Cardiac muscle cell (in vitro differentiated cells and primary cell): ENCODE measurements around the gene APOBEC2. TPM values are rescaled to one million over a fixed set of nuclear protein-coding genes. Genes with fewer than 3 reads are reported as not detected.

Source experiments
- DNase-seq, 2 donors: peaks; one replicate each; pipeline versions ENCODE4 v3.0.0 to v3.0.0-alpha.2; 2010 to 2017; ENCODE audit warnings: low read depth in 1 of 2, low spot score in 1 of 2
- H3K27ac ChIP-seq: fragments of 200-600 bp; sonication (generic); 2 replicates; pipeline ENCODE4 v1.5.1; 2016
- H3K27me3 ChIP-seq: fragments of 200-600 bp; sonication (generic); 2 replicates; pipeline ENCODE4 v1.6.0; 2016; ENCODE audit warnings: control low read depth
- H3K36me3 ChIP-seq: fragments of 200-600 bp; sonication (generic); 2 replicates; pipeline ENCODE4 v1.5.1; 2016; ENCODE audit warnings: control low read depth
- H3K4me1 ChIP-seq: fragments of 200-600 bp; sonication (generic); 2 replicates; pipeline ENCODE4 v1.8.1; 2017; ENCODE audit warnings: low read depth, mild to moderate bottlenecking, mixed run types
- H3K4me3 ChIP-seq: fragments of 200-600 bp; sonication (generic); 2 replicates; pipeline ENCODE4 v1.5.1; 2016; ENCODE audit warnings: mild to moderate bottlenecking
- H3K9me3 ChIP-seq: fragments of 200-600 bp; sonication (generic); 2 replicates; pipeline ENCODE4 v1.5.1; 2017; ENCODE audit warnings: low read depth, mild to moderate bottlenecking, control low read depth
- CTCF ChIP-seq: IDR thresholded peaks from 2 replicates; pipeline ENCODE4 v1.5.1; 2012; ENCODE audit warnings: low read depth, mild to moderate bottlenecking, low read length
- polyA plus RNA-seq: library from polyadenylated mRNA; unstranded; fragments of >200 nt; fragmentation: Nextera tagmentation; extraction: Ambion mirVana; gene quantifications from 2 replicates; pipeline ENCODE4 v1.2.1, GENCODE V29; 2016
- total RNA-seq: library from RNA; depleted of rRNA; stranded (reverse); fragments of >200 nt; gene quantifications from 2 replicates; pipeline ENCODE4 v1.2.3, GENCODE V29; 2016

The APOBEC2 gene
- total and polyA plus RNA-seq, 2 experiments from 2014 or later, result 135 to 156 TPM

DNA sequence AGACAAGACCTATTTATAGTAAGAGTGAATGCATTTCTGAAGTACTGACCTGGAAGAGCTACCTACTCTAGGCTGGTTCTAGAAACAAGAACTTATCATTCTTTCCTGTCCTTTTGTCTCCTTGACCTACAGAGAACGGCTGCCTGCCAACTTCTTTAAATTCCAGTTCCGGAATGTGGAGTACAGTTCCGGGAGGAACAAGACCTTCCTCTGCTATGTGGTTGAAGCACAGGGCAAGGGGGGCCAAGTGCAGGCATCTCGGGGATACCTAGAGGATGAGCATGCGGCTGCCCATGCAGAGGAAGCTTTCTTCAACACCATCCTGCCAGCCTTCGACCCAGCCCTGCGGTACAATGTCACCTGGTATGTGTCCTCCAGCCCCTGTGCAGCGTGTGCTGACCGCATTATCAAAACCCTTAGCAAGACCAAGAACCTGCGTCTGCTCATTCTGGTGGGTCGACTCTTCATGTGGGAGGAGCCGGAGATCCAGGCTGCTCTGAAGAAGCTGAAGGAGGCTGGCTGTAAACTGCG lies 8.3 kb downstream of the APOBEC2 start:
- H3K27ac ChIP-seq, result peak overlapping the region; percentile 98
- peaks cover 94% of the 10 kb centered on the region for H3K4me1 ChIP-seq
- no peak for TF ChIP-seq CTCF
- H3K36me3 ChIP-seq, result peaks cover 13% of the 10 kb centered on the region
- no peak overlapping the region for H3K4me3 ChIP-seq
- no peak for DNase-seq
- no peaks in the 10 kb centered on the region for H3K9me3 ChIP-seq
- no peaks in the 10 kb centered on the region for H3K27me3 ChIP-seq

DNA sequence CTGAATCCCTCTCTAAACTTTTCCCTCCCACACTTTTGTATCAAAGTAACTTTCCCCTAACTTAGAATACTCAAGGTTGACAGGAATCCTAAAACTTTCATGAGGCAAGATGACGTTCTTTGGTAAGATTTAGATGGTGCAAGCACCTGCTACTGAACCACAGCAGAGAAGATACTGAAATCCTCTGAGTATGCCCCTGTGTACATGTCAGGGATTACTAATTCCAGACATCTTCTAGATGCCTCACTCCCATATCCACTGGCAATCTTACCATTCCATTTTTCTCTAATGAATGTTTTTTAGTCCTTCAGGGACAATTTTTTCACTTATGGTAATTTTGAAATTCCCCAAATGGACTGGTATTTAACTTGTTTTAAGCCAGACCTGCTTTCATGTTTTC lies 9.1 kb downstream of the APOBEC2 start:
- DNase-seq, result no peak
- Histone ChIP-seq H3K36me3 (peaks cover 13% of the 10 kb centered on the region), H3K27me3 (no peaks in the 10 kb centered on the region), H3K27ac (peak overlapping the region; percentile 98), H3K4me1 (peaks cover 91% of the 10 kb centered on the region), H3K9me3 (no peaks in the 10 kb centered on the region), H3K4me3 (no peak overlapping the region)
- TF ChIP-seq CTCF, result no peak

- DNase-seq, result no peak
- TF ChIP-seq CTCF, result no peak
- H3K36me3 ChIP-seq, result peaks cover 13% of the 10 kb centered on the region
- H3K27me3 ChIP-seq, result no peaks in the 10 kb centered on the region
- no peaks in the 10 kb centered on the region for H3K9me3 ChIP-seq
- H3K4me3 ChIP-seq, result no peak overlapping the region
- peaks cover 75% of the 10 kb centered on the region for H3K4me1 ChIP-seq
- peak overlapping the region; percentile 98 for H3K27ac ChIP-seq
Observed at GRCh38 chr6:41063884-41064285, 10.9 kb downstream of the APOBEC2 start.

- peak in 1 of 2 donors; percentile 80 for DNase-seq
- Histone ChIP-seq H3K36me3 (peaks cover 13% of the 10 kb centered on the region), H3K27ac (peak overlapping the region; percentile 98), H3K9me3 (no peaks in the 10 kb centered on the region), H3K4me3 (no peak overlapping the region), H3K27me3 (no peaks in the 10 kb centered on the region), H3K4me1 (peaks cover 66% of the 10 kb centered on the region)
- TF ChIP-seq CTCF, result no peak
Observed at GRCh38 chr6:41064841-41065240, 11.8 kb downstream of the APOBEC2 start.

DNA sequence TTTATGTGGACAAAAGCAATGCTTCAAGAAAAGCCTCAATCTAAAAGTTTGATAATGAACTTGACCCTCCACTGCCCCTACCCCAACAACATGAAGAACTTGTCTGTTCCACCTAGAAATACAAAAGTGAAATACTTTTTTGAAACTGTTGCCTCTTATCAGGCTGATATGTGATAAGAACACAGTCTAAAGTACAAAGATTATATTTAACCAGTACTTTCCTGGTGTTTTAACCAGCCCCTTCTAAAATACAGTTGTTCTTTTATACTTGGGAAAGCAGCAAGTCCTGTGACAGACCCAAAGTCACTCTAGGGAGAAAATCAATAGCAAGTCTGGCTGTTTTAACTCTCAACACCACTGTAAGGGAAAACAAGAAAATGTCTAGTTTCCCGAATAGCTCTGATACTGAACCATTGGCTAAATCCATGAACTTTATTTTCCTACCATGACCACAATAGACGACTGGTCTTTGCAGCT lies 12.6 kb downstream of the APOBEC2 start:
- peaks cover 61% of the 10 kb centered on the region for H3K4me1 ChIP-seq

More for the DNA sequence above, 12.6 kb downstream of the APOBEC2 start:
- Histone ChIP-seq H3K27ac (peak overlapping the region; percentile 98), H3K9me3 (no peaks in the 10 kb centered on the region), H3K4me3 (no peak overlapping the region), H3K36me3 (peaks cover 13% of the 10 kb centered on the region), H3K27me3 (no peaks in the 10 kb centered on the region)
- no peak for TF ChIP-seq CTCF
- DNase-seq, result no peak
